Measurements from ENCODE around the gene ATXN3L.

DNA sequence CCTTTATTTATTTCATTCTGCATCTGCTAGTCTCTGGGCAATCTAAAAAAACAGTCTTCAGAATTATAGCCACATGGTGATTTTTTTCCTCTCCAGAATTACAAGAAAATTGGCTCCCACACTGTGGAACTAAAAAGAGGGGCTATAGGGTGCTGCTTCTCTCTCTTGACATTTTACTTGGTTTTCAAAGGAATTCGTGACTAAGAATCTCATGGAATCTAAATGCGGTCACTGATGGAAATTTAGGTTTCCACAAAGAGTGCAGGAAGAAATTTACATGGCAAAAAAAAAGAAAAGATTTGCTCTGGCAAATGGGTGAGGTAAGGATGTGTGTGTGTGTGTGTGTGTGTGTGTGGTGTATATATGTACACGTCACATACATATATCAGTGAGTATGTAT is 10.2 kb downstream of the ATXN3L start:
- TF ChIP-seq GATA3 (IDR thresholded peaks at IDR 0.05; ENCODE audit: low read depth, low read length) = no peak
- no peak for TF ChIP-seq GATA2 (IDR thresholded peaks at IDR 0.05; ENCODE audit: low read depth, low read length)
